Stimulated activated CD8-positive, alpha-beta memory T cell treated with anti-CD3 and anti-CD28 coated beads, Interleukin-7, amount 100 ng/mL, for 48 hours (primary cell): ENCODE data around the gene GADD45GIP1.

ENCODE experiments used
- DNase-seq, 2 donors: peaks; one replicate each; pipeline ENCODE4 v3.0.0-alpha.2; 2020; ENCODE audit warnings: low read depth in 1 of 2; ENCODE audit errors: extremely low read depth in 1 of 2

The GADD45GIP1 gene

GRCh38 chr19:12956446-12957388, at the start of gene GADD45GIP1:
TSS of gene GADD45GIP1 (minus strand) at chr19:12957223. CDS start at chr19:12957212, 11 bp downstream.
- DNase-seq = peak; percentile 68 to 72

GRCh38 chr19:13005861-13006370, 48.9 kb upstream of the GADD45GIP1 start:
- DNase-seq = no peak

- DNase-seq = no peak
Observed at GRCh38 chr19:13005253-13005652, 48.2 kb upstream of the GADD45GIP1 start.

- DNase-seq = no peak
Observed at GRCh38 chr19:13004273-13004672, 47.2 kb upstream of the GADD45GIP1 start.

GRCh38 chr19:13003081-13003480, 46.1 kb upstream of the GADD45GIP1 start:
- no peak for DNase-seq

GRCh38 chr19:13002166-13002898, 45.3 kb upstream of the GADD45GIP1 start:
- DNase-seq = no peak

GRCh38 chr19:13001502-13002165, 44.6 kb upstream of the GADD45GIP1 start:
- no peak for DNase-seq

GRCh38 chr19:13001166-13001501, 44.1 kb upstream of the GADD45GIP1 start:
- DNase-seq = no peak

- DNase-seq = no peak
Observed at GRCh38 chr19:12997967-12998940, 41.2 kb upstream of the GADD45GIP1 start.

GRCh38 chr19:12997179-12997966, 40.4 kb upstream of the GADD45GIP1 start:
- DNase-seq = no peak

- DNase-seq = no peak
Observed at GRCh38 chr19:12996406-12997094, 39.5 kb upstream of the GADD45GIP1 start.

GRCh38 chr19:12995596-12996405, 38.8 kb upstream of the GADD45GIP1 start:
- no peak for DNase-seq

GRCh38 chr19:12994701-12995595, 37.9 kb upstream of the GADD45GIP1 start, which contains the start of gene NFIX:
TSS of gene NFIX (plus strand) at chr19:12995475. CDS start at chr19:12995838, 363 bp downstream.
- no peak for DNase-seq

GRCh38 chr19:12993562-12993961, 36.5 kb upstream of the GADD45GIP1 start:
- DNase-seq = no peak

- DNase-seq = no peak
Observed at GRCh38 chr19:12992729-12993128, 35.7 kb upstream of the GADD45GIP1 start.

GRCh38 chr19:12991296-12991695, 34.3 kb upstream of the GADD45GIP1 start:
- no peak for DNase-seq

- DNase-seq = no peak
Observed at GRCh38 chr19:12990853-12991252, 33.8 kb upstream of the GADD45GIP1 start.
